Hepatocyte (in vitro differentiated cells): Measurements from ENCODE around the gene MNT. TPM values are rescaled to one million over a fixed set of nuclear protein-coding genes. Genes with fewer than 3 reads are reported as not detected.

Source experiments
- DNase-seq: peaks from one replicate; pipeline ENCODE4 v3.0.0-alpha.2; 2016; ENCODE audit warnings: low spot score
- H2AFZ ChIP-seq: fragments of 200-600 bp; sonication (generic); 2 replicates; pipeline ENCODE4 v1.6.0; 2016; ENCODE audit warnings: antibody characterized with exemption, mild to moderate bottlenecking
- H3K27ac ChIP-seq: fragments of 200-600 bp; sonication (generic); 2 replicates; pipeline ENCODE4 v1.5.1; 2016; ENCODE audit warnings: mild to moderate bottlenecking
- H3K27me3 ChIP-seq: fragments of 200-600 bp; sonication (generic); 2 replicates; pipeline ENCODE4 v1.6.1; 2016
- H3K36me3 ChIP-seq: fragments of 200-600 bp; sonication (generic); replicated peaks from 2 replicates; pipeline ENCODE4 v1.5.1; 2016; ENCODE audit warnings: low read depth; ENCODE audit not compliant: insufficient read depth
- H3K4me1 ChIP-seq: fragments of 200-600 bp; sonication (generic); 2 replicates; pipeline ENCODE4 v1.5.1; 2016; ENCODE audit warnings: mild to moderate bottlenecking, moderate library complexity; ENCODE audit not compliant: insufficient read depth
- H3K4me2 ChIP-seq: fragments of 200-600 bp; sonication (generic); 2 replicates; pipeline ENCODE4 v1.6.0; 2016
- H3K4me3 ChIP-seq: fragments of 200-600 bp; sonication (generic); 2 replicates; pipeline ENCODE4 v1.5.1; 2016; ENCODE audit warnings: mild to moderate bottlenecking
- H3K79me2 ChIP-seq: fragments of 200-600 bp; sonication (generic); 2 replicates; pipeline ENCODE4 v1.6.0; 2017; ENCODE audit warnings: mild to moderate bottlenecking
- H3K9me2 ChIP-seq: fragments of 200-600 bp; sonication (generic); replicated peaks from 2 replicates; pipeline ENCODE4 v1.6.0; 2017; ENCODE audit warnings: mild to moderate bottlenecking; ENCODE audit not compliant: insufficient read depth
- H3K9me3 ChIP-seq: fragments of 200-600 bp; sonication (generic); 2 replicates; pipeline ENCODE4 v1.5.1; 2016; ENCODE audit warnings: low read depth, mild to moderate bottlenecking
- H4K20me1 ChIP-seq: fragments of 200-600 bp; sonication (generic); 2 replicates; pipeline ENCODE4 v1.6.0; 2016; ENCODE audit warnings: mild to moderate bottlenecking; ENCODE audit not compliant: insufficient read depth, poor library complexity, severe bottlenecking
- EZH2 ChIP-seq: fragments of 200-600 bp; sonication (generic); IDR thresholded peaks from 2 replicates; pipeline ENCODE4 v1.6.1; 2016; ENCODE audit warnings: antibody characterized with exemption, mild to moderate bottlenecking, borderline replicate concordance
- EZH2phosphoT487 ChIP-seq: fragments of 200-600 bp; sonication (generic); IDR thresholded peaks from one replicate; pipeline ENCODE4 v1.6.1; 2018; ENCODE audit warnings: antibody characterized with exemption, mild to moderate bottlenecking, low read depth, moderate library complexity; ENCODE audit not compliant: unreplicated experiment, severe bottlenecking
- WGBS: methylation state at CpG from one replicate; pipeline ENCODE4 v1.1.6; 2016; ENCODE audit warnings: low lambda C conversion rate; ENCODE audit errors: missing lambda C conversion rate; 5-methylcytosine and 5-hydroxymethylcytosine counted together
- polyA plus RNA-seq: library from polyadenylated mRNA; unstranded; fragments of >200 nt; fragmentation: Nextera tagmentation; extraction: Ambion mirVana; gene quantifications from 2 replicates; pipeline ENCODE4 v1.2.1, GENCODE V29; 2016
- total RNA-seq: library from RNA; depleted of rRNA; stranded (reverse); fragments of >200 nt; gene quantifications from 2 replicates; pipeline ENCODE4 v1.2.3, GENCODE V29; 2014
- TF ChIP-seq, protein P1 (sequence below): fragments of 200-600 bp; sonication (generic); IDR thresholded peaks from 2 replicates; pipeline ENCODE4 v1.5.1; 2016; ENCODE audit warnings: antibody characterized with exemption, mild to moderate bottlenecking; ENCODE audit not compliant: poor library complexity

Gene MNT
- total and polyA plus RNA-seq, 2 experiments from 2014 or later = 9.9 to 11.2 TPM

DNA sequence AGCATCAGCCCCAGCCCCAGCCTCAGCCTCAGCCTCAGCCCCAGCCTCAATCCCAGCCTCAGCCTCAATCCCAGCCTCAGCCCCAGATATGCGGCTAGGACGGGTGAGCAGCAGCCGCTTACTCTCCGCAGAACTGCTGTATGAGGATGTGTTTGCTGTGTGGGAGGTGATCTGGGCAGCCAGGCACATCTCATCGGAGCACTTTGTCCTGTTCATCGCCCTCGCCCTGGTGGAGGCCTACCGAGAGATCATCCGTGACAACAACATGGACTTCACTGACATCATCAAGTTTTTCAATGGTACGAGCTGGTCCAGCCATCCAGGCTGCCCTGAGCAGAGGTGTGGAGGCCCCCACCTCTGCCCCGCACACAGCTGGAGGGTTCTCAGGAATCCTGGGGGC is 22.0 kb downstream of the MNT start:
- Histone ChIP-seq H4K20me1 (no peaks in the 10 kb centered on the region), H3K4me1 (peaks cover 12% of the 10 kb centered on the region), H3K9me2 (no peaks in the 10 kb centered on the region), H3K9me3 (no peaks in the 10 kb centered on the region), H2AFZ (no peak overlapping the region), H3K79me2 (no peaks in the 10 kb centered on the region), H3K4me3 (no peak overlapping the region), H3K27ac (no peak overlapping the region), H3K27me3 (no peaks in the 10 kb centered on the region), H3K4me2 (no peak overlapping the region), H3K36me3 (no peaks in the 10 kb centered on the region)
- 96% methylated on average over 11 of the region's 11 CpGs for WGBS
- no peak for DNase-seq
- TF ChIP-seq, protein P1, sequence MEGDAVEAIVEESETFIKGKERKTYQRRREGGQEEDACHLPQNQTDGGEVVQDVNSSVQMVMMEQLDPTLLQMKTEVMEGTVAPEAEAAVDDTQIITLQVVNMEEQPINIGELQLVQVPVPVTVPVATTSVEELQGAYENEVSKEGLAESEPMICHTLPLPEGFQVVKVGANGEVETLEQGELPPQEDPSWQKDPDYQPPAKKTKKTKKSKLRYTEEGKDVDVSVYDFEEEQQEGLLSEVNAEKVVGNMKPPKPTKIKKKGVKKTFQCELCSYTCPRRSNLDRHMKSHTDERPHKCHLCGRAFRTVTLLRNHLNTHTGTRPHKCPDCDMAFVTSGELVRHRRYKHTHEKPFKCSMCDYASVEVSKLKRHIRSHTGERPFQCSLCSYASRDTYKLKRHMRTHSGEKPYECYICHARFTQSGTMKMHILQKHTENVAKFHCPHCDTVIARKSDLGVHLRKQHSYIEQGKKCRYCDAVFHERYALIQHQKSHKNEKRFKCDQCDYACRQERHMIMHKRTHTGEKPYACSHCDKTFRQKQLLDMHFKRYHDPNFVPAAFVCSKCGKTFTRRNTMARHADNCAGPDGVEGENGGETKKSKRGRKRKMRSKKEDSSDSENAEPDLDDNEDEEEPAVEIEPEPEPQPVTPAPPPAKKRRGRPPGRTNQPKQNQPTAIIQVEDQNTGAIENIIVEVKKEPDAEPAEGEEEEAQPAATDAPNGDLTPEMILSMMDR = no peak
- TF ChIP-seq EZH2 (no peak), EZH2phosphoT487 (no peak)

DNA sequence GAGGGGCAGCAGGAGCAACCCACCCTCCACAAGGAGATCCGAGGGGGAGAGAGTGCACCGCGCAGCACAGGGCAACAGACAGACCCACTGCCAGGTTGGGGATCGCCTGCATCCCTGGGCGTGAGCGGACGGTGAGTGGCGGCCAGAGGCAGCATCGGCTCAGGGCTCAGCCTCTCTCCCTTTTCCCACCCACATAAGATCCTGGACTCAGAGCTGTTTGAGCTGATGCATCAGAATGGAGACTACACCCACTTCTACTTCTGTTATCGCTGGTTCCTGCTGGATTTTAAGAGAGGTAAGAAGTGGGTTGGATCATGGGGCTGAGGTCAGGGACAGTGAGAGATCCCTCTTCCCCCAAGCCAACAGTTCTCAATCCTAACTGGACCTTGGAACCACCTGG is 23.2 kb downstream of the MNT start:
- Histone ChIP-seq H3K79me2 (no peaks in the 10 kb centered on the region), H3K36me3 (no peaks in the 10 kb centered on the region), H3K4me1 (no peaks in the 10 kb centered on the region), H3K27me3 (no peaks in the 10 kb centered on the region), H3K4me2 (no peak overlapping the region), H3K4me3 (no peak overlapping the region), H3K9me2 (no peaks in the 10 kb centered on the region), H4K20me1 (no peaks in the 10 kb centered on the region), H3K9me3 (no peaks in the 10 kb centered on the region), H3K27ac (no peak overlapping the region), H2AFZ (no peak overlapping the region)
- no peak for TF ChIP-seq EZH2phosphoT487
- TF ChIP-seq EZH2 = no peak
- TF ChIP-seq, protein P1 = no peak
- 92% methylated on average over 10 of the region's 10 CpGs for WGBS
- DNase-seq = no peak

DNA sequence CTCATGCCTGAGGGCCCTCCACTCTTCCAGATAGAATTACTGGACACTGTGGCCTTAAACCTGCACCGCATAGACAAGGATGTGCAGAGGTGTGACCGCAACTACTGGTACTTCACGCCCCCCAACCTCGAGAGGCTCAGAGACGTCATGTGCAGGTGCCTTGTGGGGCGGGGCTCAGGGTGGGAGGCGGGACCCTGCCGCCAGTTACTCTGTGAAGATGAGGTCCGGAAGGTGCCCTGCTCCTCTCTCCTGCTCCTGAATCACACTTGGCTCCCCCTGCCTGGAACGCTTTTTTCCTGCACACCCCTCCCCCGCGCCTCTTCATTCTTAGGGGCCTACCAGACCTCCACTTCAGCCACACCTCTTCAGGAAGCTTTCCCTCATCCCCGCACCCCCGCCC is 24.8 kb downstream of the MNT start:
- no peak for DNase-seq
- H2AFZ ChIP-seq = no peak overlapping the region
- no peak for TF ChIP-seq EZH2
- TF ChIP-seq, protein P1 = no peak
- no peak for TF ChIP-seq EZH2phosphoT487
- no peak overlapping the region for H3K27ac ChIP-seq
- H3K79me2 ChIP-seq = no peaks in the 10 kb centered on the region
- H3K4me3 ChIP-seq = no peak overlapping the region
- 88% methylated on average over 14 of the region's 14 CpGs for WGBS
- no peaks in the 10 kb centered on the region for H3K27me3 ChIP-seq
- no peaks in the 10 kb centered on the region for H3K4me1 ChIP-seq
- H4K20me1 ChIP-seq = no peaks in the 10 kb centered on the region
- no peaks in the 10 kb centered on the region for H3K9me2 ChIP-seq
- H3K36me3 ChIP-seq = no peaks in the 10 kb centered on the region
- H3K4me2 ChIP-seq = no peak overlapping the region
- H3K9me3 ChIP-seq = no peaks in the 10 kb centered on the region

DNA sequence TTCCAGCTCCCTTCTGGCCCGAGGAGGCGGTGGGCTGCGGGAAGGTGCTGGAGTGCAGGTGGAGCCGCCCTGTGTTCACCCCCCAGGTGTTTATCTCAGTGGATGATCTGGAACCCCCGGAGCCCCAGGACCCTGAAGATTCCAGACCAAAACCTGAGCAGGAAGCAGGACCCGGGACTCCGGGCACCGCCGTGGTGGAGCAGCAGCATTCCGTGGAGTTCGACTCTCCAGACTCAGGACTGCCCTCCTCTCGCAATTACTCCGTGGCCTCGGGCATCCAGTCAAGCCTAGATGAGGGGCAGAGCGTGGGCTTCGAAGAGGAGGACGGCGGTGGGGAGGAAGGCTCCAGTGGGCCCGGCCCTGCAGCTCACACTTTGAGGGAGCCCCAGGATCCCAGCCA is 25.5 kb downstream of the MNT start:
- TF ChIP-seq, protein P1 = no peak
- TF ChIP-seq EZH2 = no peak
- no peak for TF ChIP-seq EZH2phosphoT487
- 92% methylated on average over 19 of the region's 19 CpGs for WGBS

More for the DNA sequence above, 25.5 kb downstream of the MNT start:
- Histone ChIP-seq H3K27ac (no peak overlapping the region), H3K79me2 (no peaks in the 10 kb centered on the region), H3K9me2 (no peaks in the 10 kb centered on the region), H4K20me1 (no peaks in the 10 kb centered on the region), H3K36me3 (no peaks in the 10 kb centered on the region), H3K4me2 (no peak overlapping the region), H3K9me3 (no peaks in the 10 kb centered on the region), H3K4me3 (no peak overlapping the region), H3K4me1 (no peaks in the 10 kb centered on the region), H2AFZ (no peak overlapping the region), H3K27me3 (no peaks in the 10 kb centered on the region)
- no peak for DNase-seq
